ENCODE results near the gene FILIP1. TPM values are rescaled to one million over a fixed set of nuclear protein-coding genes. Genes with fewer than 3 reads are reported as not detected.

FILIP1 gene
- total RNA-seq, 1 donor from 2014 or later, result not detected

DNA sequence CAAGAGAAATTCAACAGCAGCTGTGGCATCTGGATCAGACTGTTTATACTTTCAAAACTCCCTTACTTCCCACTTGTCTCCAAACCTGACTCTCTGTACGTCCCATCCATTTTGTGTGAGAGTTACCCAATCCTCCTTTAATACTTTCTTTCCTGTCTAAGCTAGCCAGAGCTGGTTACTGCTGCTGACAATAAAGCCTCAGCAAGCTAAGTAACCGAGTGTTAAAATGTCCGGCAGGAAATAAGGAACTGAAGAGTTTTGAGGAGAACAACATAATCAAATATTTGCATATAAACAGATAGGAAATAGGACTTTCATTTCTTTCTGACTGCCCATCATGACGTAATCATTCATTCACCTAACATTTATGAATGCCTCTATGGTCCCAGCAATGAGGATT is 220.6 kb downstream of the FILIP1 start:
- intact Hi-C loops (cut with micrococcal nuclease), result no loop called here

DNA sequence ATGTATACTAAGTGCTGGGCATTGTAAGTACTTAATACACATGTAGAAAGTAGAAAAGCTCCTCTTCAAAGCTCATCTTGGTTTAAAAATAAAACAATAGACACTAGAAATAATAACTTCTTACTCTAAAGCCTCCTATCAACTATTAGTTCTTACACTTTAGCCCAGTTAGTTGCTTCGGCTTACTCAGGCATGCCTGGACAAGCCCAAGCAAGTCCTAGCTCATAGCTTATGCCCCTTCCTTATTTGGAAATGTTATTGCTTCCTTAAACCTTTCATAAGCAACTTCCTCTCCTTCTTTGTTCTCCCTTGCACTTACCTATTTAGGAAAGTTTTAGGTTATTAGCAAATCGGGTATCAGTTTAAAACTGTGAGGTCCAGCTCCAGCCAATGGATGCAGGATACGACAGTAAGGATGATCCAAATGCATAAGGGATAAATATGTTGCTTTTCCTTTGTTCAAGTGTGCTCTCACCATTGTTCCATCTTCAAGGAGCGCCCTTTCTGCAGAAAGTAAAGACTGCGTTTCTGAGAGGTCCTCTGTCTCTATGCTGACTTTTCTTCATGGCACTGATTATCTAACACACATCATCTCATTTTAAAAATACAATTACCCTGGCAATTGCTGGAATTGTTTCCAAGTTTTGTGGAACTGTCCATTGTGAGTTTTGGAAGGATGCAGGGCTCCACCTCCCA is 221.3 kb downstream of the FILIP1 start:
- intact Hi-C loops (cut with micrococcal nuclease), result no loop called here

DNA sequence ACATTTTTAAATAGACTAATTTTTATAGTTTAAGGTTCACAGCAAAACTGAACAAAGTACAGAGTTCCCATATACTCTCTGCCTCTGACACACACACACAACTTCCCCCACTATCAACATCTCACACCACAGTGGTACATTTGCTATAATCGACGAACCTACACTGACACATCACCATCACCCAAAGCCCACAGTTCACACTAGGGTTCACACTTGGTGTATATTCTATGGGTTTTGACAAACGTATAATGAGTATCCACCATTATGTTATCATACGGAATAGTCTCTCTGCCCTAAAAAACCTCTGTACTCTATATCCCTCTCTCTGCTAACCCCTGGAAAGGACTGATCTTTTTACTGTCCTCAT is 224.6 kb downstream of the FILIP1 start:
- intact Hi-C loops (cut with micrococcal nuclease), result no loop called here

DNA sequence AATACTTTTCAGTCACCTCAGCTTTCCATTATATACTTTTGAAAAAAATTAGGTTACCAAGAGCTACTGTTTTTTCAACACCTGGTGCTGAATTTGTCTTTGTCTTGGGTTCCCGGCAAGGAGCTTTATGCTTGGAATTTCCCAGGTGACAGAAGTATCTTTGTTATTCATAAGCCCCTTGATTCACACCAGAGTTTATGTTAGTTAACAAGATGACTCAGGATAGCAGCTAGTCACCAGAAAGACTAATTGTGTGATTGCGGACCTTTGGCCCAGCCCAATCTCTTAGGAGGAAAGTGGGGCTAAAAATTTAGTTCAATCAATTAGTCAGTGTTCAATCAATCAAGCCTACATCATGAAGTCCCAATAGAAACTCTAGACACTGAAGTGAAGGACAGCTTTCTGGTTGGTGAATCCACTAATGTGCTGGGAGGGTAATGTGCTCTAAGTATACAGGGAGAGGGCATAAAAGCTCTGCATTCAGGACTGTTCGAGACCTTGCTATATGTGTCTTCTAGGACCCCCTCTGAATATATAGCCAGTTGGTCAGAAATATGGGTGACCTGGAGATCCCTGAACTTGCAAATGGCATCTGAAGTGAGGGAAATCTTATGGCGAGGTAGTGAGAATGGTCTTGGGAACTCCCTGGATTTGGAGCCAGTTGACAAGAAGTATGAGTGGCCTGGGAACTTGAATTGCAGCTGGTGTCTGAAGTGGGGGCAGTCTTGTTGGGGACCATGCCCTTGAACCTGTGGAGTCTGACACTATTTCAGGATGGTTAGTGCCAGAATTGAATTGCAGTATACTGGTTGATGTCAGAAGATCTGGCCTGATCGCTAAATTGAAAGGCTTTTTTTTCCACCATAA is 225.2 kb downstream of the FILIP1 start:
- intact Hi-C loops (cut with micrococcal nuclease), result no loop called here

DNA sequence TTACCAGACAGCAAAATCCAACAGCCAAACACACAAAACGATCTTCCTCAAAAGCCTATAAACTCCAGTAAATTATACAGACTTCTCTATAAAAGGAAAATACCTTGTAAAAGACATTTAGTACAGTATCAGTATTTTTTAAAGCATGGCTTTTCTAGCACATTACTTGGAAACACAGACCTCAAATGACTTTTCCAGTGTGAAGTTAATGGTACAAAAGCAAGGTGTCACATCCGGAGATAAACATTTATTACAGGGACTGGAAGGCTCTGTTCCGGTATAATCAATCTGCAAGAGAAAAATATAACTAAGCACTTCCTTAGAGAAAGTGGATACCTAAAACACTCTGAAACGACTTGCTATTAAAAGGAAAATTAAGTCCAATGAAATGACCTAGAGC is 226.1 kb downstream of the FILIP1 start:
- intact Hi-C loops (cut with micrococcal nuclease), result no loop called here

DNA sequence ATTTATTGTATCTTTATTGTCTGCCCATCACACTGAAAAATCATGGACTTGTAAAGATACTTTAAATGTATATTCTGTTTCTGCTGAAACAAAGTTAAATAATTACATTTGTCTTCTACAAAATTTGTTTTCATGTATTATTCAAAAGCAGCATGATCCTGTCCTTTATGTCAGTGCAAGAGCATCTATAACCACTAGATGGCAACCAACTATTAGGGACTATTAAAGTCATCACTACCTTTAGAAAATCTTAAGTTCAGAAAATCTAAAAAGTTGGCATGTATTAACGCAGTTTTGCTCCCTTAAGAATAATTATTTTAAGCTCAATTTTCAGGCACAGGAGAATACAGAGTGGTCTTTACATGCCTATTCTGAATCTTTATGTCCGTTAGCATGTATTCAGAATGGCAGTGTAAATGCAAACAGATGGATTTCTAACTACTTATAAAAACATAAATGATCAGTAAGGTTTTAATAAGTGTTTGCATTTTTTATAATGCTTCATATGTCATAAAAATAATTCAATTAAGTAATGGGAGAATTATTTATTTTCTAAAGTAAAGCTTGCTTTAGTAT is 226.8 kb downstream of the FILIP1 start:
- intact Hi-C loops (cut with micrococcal nuclease), result loop anchor here (1.0 kb wide), 2 partner anchors 17 to 259 kb away; partner anchors contain the start of gene TMEM30A

DNA sequence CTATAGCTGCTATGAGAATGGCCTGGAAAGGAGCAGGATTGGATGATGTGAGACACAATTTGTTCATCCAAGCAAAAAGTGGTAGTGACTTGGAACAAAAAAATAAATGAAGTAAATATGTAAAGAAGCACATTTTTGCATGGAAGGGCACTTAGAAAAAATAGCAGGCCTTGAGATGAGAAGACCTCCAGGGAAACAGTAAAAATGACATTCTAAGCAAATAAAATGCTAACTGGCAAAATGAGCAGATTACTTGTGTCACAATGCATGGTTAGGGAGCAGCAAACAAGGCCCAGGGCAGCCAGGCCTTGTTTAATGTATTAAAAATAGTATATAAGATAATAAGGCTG is 230.2 kb downstream of the FILIP1 start:
- intact Hi-C loops (cut with micrococcal nuclease), result no loop called here

DNA sequence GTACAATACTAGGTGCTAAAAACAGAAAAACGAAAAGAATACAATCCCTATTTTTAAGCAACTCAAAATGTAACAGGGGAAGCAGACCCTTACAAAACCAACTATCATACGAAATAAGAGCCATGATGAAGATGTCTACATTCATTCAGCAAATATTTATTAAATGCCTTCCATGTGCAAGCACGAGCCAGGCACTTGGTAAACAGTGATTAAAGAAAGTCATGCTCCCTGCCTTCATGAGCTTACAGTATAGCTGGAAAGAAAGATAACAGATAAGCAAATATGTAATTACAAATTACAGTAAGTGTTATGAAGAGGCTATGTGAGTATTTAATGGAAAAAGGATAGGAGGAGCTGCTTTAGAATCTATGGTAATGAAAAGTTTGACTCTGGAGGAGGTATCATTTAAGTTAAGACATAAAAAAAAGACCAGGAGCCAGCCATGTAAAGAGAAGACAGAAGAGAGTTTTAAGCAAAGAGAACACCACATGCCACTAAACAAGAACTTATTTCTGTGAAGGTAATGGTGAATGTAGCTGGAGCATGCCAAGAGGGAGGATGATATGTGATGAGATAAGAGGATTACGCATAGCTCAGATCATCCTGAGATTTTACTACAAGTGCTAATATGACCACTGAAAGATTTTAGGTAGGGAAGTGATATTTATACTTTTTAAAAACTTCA is 230.7 kb downstream of the FILIP1 start:
- intact Hi-C loops (cut with micrococcal nuclease), result no loop called here

DNA sequence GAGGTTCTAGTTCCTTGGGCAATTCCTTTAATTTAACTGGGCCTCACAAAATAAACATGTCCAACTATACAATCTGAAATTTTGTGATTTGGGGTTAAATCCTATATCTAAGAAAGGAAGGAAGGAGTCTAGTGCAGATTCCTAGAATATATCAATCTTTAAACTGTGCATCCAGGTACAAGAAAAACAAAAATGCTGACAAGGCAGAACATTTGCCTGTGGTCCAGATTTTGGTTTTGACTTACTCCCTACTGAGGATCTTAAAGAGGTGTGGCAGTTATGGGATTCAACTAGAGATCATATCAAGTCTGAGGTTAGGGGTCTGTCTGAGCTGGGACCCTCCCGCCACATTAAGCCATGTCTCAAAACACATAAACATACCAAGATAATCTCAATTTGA is 232.3 kb downstream of the FILIP1 start:
- intact Hi-C loops (cut with micrococcal nuclease), result no loop called here

DNA sequence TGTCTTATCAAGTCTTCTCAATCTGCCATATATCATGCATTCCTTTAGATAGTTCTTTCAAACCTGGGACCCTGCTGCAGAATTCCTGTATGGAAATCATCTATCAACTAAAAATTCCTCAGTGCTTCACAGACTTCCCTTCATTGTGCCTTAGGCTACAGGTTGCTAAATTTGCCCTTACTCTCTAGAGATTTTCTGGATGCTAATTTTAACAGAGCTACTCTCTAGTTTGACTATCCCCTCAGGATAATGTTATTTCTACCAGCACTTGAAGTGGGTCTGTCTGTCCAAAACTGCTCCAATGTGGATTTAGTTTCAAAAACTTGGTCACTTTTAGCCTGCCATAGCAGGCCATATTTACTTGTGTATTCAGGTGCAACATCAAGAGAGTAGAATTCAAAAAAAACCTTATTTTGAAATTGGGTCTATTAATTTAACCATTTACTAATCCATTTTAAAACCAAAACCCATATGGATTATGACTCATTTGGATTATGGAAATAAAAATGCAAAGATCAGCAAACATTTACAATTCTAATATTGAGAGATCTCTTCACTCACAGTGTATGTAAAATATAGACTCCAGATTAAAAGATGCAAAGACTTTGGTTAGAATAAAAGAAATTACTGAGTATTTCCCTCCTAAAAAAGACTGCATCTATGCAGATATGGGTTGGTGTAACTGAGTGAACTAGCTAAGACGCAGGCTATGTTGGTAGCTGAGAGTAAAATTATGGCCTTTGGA is 236.1 kb downstream of the FILIP1 start:
- intact Hi-C loops (cut with micrococcal nuclease), result no loop called here

DNA sequence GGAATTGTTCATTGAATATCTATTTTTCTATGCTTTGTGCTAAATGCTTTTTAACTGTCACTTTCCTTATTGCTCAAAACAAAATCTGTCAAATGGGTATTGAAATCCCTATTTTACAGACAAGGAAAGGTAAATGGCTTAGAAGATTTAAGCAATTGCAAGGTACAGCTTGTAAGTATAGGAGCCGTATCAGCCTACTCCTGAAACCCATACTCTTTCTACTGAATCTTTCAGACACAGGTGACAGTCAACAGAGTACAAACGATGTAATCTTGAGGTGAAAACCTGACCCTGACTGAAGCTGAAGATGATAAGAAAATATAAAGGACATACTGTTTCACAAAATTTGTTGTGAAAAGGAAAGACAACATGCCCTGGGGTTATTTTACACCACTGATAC is 243.0 kb downstream of the FILIP1 start:
- intact Hi-C loops (cut with micrococcal nuclease), result no loop called here

DNA sequence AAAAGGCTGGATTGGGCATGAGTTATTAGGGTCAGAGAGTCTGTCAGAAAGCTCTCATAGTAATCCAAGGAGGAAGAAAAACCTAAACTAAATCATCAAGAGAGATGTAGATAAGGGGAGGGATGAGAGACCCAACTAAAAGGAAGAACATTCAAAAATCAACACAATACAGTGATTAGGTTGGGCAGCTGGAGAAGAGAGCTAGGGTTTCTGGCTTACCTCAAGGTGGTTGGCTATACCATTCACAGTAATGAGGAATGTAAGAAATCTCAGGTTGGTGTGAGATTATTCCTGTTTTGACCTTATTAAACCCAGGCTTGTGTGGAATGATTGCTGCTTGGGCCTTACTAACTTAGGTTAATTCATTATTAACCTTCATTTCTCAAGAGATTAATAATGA is 243.8 kb downstream of the FILIP1 start:
- intact Hi-C loops (cut with micrococcal nuclease), result no loop called here

DNA sequence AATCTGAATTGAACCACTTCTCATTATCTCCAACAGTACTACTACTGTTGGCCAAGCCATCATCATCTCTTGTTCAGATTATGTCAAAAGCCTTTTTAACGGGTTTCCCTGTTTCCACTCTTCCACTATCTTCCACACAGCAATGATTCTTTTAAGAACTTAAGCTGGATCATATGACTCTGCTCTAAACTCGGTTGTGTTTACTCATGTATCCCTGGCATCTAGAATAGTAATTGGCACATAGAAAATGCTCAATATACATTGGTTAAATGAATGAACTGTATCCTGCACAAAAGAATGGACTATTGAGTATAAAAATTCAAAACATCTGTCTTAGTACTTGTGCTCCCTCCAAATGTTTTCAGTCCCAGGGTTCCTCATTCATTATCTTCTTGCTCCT is 247.2 kb downstream of the FILIP1 start:
- intact Hi-C loops (cut with micrococcal nuclease), result no loop called here

DNA sequence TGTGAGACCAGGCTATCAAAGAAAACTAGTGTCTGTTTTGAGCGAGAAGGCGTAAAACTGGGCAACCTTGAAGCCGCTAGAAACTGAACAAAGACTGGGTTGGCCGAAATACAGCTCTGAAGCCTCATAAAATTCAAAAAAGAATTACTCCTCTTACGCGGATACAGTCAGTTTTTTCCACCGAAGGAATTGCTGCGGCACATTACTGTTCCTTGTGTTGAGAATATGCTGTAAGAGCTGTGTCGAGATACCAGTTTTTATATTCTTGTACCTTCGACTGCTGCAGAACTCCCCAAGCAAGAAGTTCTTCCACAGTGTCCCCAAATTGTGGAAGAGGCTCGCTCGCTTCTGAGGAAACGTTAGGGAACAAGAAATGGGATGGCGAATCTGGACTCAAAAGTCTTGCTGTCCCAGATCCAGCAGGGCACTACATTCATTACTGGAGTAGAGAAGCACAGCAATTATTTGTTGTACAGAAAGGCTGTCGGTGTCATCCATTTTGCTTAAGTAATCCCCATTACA is 249.5 kb downstream of the FILIP1 start:
- intact Hi-C loops (cut with micrococcal nuclease), result loop anchor here (5.0 kb wide), 1 partner anchor 1722 kb away; the partner anchor contains the start of gene EEF1A1

DNA sequence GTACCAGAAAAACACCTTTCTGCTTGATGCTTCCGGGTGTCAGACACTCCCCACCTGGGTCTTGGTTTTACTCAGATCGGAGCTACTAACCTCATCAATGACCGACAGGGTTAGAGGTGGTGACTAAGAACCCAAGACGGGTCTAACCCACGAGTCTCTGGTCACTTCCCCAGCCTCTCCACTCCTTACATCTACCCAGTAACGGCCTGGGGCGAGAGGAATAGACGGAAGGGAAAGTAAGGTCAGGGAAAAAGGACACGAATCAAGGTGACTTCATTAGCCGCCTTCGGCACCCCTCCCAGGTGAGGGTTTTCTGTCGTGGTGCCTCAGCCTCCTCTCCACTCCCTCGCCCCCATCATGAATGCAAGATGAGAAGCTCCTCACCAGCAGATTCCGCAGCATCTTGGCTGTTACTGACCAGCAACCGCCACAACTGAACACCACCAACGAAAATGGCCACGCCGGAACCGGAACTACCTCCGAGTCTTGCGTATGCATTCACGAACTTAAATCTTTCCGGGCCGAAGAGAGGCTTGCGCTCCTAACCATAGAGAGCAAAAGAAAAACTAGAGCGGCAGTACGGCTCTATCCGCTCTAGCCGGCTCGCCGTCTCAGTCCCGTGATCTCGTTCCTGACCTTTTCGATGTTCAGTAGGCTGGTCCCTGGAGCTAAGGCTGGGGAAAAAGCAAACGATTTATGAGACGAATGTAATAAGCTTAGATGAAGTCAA is 250.1 kb downstream of the FILIP1 start, which contains the start of gene COX7A2:
COX7A2 (minus strand) TSS at position 469 of the 730 bp plus-strand sequence; CDS start at position 402, 67 bp downstream.
- intact Hi-C loops (cut with micrococcal nuclease), result loop anchor here (1.0 to 5.0 kb wide), 5 partner anchors 41 to 1721 kb away; partner anchors contain the start of genes CD109, EEF1A1, SLC17A5 and TMEM30A

Other genes with a start within 250 kb of the FILIP1 start
- 422 and 428 TPM in 2 replicates for gene COX7A2, start 250.0 kb downstream of the FILIP1 start, total RNA-seq
- 70.9 and 74.9 TPM in 2 replicates for gene TMEM30A, start 209.0 kb downstream of the FILIP1 start, total RNA-seq
- 71.9 and 74.9 TPM in 2 replicates for gene SENP6, start 108.1 kb upstream of the FILIP1 start, total RNA-seq

Data from T-helper 2 cell treated with Interferon-gamma antibody and Interleukin-4, amounts not matched to agents 100 ng/mL and 5 ng/mL, for 36 hours (primary cell).